Measurements from ENCODE around the gene SLC35D1. TPM values are rescaled to one million over a fixed set of nuclear protein-coding genes. Genes with fewer than 3 reads are reported as not detected.

SLC35D1 gene
- total and polyA plus RNA-seq, 9 of the 15 experiments (the other 6 are each of a cell fraction or from before 2014, with no cell fraction given): 2.3 to 10.4 (median 6.4) TPM

GRCh38 chr1:67053785-67054772 lies at the start of gene SLC35D1 (continued):
- TF ChIP-seq PREB (CRISPR knock-in tag; IDR thresholded peaks at IDR 0.05) (no peak), ZNF124 (CRISPR knock-in tag; IDR thresholded peaks at IDR 0.05) (no peak), ATF6 (CRISPR knock-in tag; IDR thresholded peaks at IDR 0.05) (peak; percentile 61; the same call in 1 of the 2 replicates), CHAMP1 (IDR thresholded peaks at IDR 0.05) (no peak), GABPB1 (CRISPR knock-in tag; IDR thresholded peaks at IDR 0.05) (peak; percentile 66; the same call in 1 of the 2 replicates), JUND (IDR thresholded peaks at IDR 0.05; ENCODE audit: borderline replicate concordance, low read depth, low read length) (peak; percentile 12; the same call in 1 of the 2 replicates), JUND (tag; IDR thresholded peaks at IDR 0.05; ENCODE audit: borderline replicate concordance, low read depth, low read length) (no peak; the same call in 2 of the 3 replicates), FOXK2 (conservative IDR thresholded peaks at IDR 0.05 in 1 of 2, IDR thresholded peaks at IDR 0.05 in 1 of 2; ENCODE audit: low read depth in 2 of 2) (no peak; a peak in 1 of 4 replicates), ZNF3 (CRISPR knock-in tag; IDR thresholded peaks at IDR 0.05) (no peak), TCF15 (CRISPR knock-in tag; IDR thresholded peaks at IDR 0.05) (no peak), ZBTB49 (CRISPR knock-in tag; IDR thresholded peaks at IDR 0.05; ENCODE audit: borderline replicate concordance) (no peak), RFX1 (IDR thresholded peaks at IDR 0.05) (no peak), HNRNPH1 (optimal IDR thresholded peaks at IDR 0.05; ENCODE audit: low read depth, low read length) (no peak), POLR2A (conservative IDR thresholded peaks at IDR 0.05) (peak; percentile 87), TFAP4 (CRISPR knock-in tag; IDR thresholded peaks at IDR 0.05; ENCODE audit: borderline replicate concordance) (peak; percentile 58; the same call in 1 of the 2 replicates), ZFP30 (CRISPR knock-in tag; IDR thresholded peaks at IDR 0.05; ENCODE audit: borderline replicate concordance) (no peak)
